HG03039 (cell line): Measurements from ENCODE around the gene ADSL.

Source experiments
- ATAC-seq: cut with Tn5 transposase; IDR thresholded peaks from one replicate; pipeline ENCODE4 v1.9.1; 2021; ENCODE audit warnings: mild to moderate bottlenecking, moderate library complexity; ENCODE audit not compliant: unreplicated experiment

Gene ADSL

GRCh38 chr22:40415531-40416266 is 69.4 kb downstream of the ADSL start:
- no peak for ATAC-seq

- ATAC-seq, result no peak
Observed at GRCh38 chr22:40416267-40416570, 69.9 kb downstream of the ADSL start.

GRCh38 chr22:40416636-40417035 is 70.3 kb downstream of the ADSL start:
- ATAC-seq, result no peak

DNA sequence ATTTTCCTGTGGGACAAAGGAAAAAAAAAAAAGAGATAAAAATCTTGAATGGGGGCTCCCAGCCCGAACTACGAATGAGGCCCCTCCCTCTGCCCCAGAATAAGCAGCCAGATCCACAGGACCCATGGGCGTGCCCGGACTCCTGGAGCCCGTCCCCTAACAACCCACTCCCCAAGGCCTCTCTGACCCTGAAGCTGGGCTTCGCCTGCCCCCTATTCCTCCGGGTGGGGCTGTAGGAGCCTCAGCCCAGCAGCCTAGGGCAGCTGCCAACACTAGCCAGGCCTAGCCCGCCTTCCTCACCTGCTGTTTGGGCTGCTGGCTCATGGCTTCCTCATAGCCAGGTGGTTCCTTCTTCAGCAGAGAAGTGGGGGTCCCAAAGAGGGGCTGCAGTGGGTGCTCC is 70.7 kb downstream of the ADSL start:
- ATAC-seq, result no peak

- ATAC-seq, result no peak
Observed at GRCh38 chr22:40417881-40418280, 71.6 kb downstream of the ADSL start.

DNA sequence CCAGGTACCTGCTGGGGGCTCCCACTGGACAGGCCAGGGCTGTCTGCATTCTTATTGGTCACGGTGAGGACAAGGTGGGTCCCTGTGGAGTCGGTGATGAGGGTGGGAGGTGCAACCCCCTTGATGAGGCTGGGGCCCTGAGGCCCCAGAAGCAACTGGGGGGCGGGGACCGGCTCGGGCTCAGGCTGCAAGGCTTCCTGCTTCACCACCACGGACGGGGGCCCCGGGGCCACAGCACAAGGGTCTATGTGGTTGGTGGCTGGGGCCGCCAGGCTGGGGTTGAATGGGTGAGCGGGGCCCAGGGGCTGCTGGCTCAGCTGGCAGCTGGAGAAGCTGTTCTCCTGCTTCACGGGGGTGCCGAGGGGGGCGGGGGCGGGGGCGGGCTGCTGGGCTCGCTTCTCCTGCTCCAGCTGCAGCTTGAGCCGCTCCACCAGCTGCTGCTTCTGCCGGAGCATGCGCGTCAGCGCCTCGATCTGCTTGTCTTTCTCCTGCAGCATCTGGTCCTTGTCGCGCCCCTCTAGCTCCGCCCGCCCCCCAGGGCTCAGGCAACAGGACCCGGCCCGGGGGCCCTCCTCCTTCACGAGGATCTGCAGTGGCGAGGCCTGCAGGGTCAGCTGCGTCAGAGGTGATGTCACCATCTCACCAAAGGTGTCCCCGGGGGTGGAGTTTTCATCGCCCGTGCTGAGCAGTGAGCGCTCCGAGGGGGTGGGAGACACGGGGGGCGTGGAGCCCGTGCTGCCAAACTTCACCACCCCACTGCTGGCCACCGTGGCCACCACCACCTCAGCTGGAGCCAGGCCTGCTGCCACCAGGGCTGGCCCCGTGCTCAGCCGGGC is 72.3 kb downstream of the ADSL start:
- ATAC-seq, result no peak

GRCh38 chr22:40419718-40420117 is 73.4 kb downstream of the ADSL start:
- ATAC-seq, result no peak

DNA sequence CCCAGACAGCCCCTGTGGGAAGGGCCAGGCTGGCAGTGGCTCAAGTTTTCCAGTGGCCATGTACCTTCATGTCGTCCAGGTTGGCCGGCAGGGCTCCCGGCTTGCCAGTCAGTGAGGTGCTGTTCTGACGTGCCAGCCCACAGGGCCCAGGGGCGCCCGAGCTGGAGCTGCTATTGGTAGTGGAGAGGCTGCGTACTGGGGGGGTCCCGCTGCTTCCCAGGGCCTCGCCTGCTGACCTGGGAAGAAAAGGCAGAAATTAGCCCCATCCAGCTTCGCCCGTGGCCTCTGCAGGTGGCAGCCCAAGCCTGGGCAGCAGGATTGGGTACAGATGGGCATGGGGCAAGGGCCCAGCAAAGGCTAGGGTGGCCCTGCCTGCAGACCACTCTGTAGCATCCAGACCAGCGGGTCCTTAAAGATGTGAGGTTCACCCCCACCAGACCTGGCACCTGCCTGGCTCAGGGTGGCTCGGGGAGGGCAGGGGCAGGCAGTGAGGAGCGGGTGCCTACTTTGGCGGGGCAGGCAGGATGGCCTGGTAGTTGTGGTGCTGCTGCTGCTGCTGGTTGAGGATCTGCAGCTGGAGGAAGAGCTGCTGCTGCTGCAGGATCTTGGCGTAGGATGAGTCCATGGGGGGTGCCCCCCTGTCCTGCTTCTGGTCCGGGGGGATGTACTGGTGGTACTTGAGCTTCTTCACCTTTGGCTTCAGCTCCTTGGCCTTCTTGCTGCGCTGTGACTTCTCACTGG is 74.2 kb downstream of the ADSL start:
- ATAC-seq, result no peak

- ATAC-seq, result no peak
Observed at GRCh38 chr22:40421082-40421350, 74.7 kb downstream of the ADSL start.

GRCh38 chr22:40421941-40422340 is 75.6 kb downstream of the ADSL start:
- no peak for ATAC-seq

- no peak for ATAC-seq
Observed at GRCh38 chr22:40422558-40423309, 76.4 kb downstream of the ADSL start.

DNA sequence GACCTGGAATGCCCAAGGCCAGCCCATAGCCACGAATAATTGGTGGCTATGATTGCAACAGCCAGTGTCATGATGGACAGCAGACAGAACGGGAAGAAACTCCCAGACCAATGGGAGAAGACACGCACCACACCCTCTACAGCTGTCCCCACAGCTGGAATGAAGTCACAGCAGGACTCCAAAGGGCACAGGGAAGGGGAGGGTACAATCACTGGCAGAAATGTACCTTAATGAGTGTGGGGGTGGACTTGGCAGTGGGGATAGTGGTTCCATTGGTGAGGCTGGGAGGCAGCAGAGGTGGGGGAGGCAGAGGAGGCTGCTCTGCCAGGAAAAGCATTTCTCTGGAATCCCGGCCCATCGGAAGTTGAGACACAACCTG is 77.0 kb downstream of the ADSL start:
- no peak for ATAC-seq

- ATAC-seq, result no peak
Observed at GRCh38 chr22:40423882-40424640, 77.8 kb downstream of the ADSL start.

DNA sequence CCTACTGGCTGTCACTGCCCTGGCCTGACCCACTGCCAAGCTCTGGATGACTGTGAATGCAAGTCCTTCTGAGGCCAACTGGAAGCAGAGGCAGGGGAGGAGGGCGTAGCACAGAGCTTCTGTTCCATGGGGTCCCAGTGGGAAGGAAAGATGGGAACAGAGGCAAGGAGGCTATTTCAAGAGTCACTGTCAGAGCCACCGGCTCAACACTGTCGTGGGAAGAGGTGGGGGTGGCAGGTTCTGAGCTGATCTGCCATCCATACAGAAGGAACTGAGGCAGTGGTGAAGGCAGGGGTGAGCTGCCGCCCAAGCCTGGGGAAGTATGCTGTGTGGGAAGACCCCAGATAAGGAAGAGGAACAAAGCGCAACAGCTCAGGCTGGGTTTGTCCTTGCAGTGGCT is 78.8 kb downstream of the ADSL start:
- ATAC-seq, result no peak

- ATAC-seq, result no peak
Observed at GRCh38 chr22:40426594-40427333, 80.5 kb downstream of the ADSL start.

DNA sequence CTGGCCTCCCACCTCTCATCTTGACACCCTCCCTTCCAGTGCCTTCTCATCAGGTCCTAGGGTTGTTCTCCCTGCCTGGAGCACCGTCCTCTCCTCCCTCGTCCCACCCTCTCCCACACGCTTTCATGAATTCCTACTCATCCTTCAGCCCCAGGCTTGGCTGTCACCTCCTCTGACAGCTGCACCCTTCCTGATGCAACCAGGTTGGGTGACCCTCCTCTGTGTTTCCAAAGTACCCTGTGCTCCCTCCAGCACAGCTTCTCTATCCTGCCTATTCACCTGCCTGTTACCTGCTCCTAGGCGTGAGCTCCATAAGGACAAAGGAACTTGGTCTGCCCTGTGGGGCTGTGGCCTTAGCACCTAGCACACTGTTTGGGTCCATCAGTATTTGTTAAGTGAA is 82.5 kb downstream of the ADSL start:
- ATAC-seq, result no peak

GRCh38 chr22:40429481-40429880 is 83.2 kb downstream of the ADSL start:
- no peak for ATAC-seq

DNA sequence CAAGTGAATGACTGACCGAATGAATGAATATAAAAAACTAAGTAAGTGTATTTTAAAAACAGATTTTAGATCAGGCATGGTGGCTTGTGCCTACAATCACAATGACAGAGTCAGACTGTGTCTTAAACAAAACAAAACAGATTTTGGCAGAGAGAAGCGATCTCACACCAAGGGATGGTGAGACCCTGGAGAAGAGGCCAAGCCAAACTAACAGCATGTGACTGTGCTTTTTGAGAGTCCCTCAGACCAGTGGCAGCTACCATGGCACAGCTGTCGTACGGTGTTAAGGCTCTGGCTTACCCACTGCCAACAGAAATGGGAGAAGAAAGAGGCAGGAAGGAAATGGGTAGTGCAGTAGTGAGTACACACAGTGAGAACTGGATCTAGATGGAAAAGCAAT is 84.7 kb downstream of the ADSL start:
- ATAC-seq, result no peak

- no peak for ATAC-seq
Observed at GRCh38 chr22:40432157-40432556, 85.9 kb downstream of the ADSL start.

DNA sequence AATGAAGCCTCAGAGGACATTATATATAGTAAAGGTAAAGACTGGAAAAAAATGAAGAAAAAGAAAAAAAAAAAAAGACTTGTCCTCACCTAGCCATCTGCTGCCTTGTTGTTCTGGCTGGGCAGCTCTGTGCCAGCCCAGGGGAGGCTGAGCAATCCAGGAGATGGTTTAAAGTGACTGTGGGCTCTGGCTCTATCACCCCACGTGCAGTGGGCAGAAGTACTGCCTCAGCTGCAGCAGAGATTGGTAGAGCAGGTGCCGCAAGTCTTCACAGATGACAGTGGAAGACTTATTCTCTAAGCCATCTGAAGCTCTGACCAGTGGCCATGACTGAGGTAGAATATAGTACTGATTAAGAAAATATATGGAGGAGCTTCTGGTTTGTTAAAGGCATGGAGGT is 86.3 kb downstream of the ADSL start:
- ATAC-seq, result no peak
